GM18511 (cell line): Measurements from ENCODE around the gene FCHO1.
A peak's percentile ranks its signal among the peaks of the same experiment; 100 is the strongest.

Source experiments
- ATAC-seq: cut with Tn5 transposase; IDR thresholded peaks from one replicate; pipeline ENCODE4 v1.9.1; 2021; ENCODE audit warnings: mild to moderate bottlenecking, moderate library complexity; ENCODE audit not compliant: unreplicated experiment

The FCHO1 gene

DNA sequence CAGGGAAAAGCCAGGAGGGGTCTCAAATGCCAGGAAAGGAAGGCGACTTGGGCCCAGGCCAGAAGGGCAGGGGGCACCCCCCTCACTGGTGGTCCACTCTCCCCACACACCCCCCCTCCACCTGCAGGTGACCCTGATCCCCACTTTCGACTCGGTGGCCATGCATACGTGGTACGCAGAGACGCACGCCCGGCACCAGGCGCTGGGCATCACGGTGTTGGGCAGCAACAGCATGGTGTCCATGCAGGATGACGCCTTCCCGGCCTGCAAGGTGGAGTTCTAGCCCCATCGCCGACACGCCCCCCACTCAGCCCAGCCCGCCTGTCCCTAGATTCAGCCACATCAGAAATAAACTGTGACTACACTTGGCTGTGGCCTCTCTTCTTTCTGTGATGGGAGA is 17.1 kb upstream of the FCHO1 start:
- no peak for ATAC-seq

DNA sequence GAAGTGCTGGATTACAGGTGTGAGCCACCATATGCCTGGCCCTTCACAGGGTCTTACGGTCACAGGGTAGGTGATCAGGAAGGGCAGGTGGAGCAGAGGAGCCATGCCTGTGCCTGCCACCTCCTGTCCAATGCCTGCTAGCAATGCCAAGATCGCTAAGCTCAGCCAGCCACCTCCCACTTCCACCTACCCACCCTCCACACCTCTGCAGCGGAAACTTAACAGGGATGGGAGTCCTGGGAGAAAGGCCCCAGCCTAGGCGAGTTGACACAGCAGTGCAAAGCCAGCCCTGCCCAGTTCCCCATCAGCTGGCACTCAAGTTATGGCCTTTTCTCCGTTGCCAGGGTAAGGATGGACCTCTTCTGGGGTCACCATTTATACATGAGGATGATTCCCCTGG is 15.9 kb upstream of the FCHO1 start:
- ATAC-seq = no peak

DNA sequence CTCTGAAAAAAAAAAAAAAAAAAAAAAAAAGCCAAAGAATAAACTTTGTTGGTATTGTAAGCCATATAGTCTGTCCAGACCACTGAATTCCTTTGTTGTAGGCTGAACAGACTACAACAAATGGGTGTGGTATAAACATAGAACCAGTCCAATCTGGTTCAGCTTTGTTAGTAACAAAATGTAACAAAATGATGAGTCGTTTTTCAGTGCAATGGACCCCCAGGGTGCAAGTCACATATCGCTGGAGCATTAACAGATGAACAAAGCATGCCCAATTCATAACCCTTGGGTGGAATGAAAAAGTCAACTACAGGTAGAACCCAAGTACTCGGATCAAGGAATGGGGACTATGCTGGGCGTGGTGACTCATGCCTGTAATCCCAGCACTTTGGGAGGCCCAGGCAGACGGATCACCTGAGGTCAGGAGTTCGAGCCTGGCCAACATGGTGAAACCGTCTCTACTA is 13.6 kb upstream of the FCHO1 start:
- no peak for ATAC-seq

DNA sequence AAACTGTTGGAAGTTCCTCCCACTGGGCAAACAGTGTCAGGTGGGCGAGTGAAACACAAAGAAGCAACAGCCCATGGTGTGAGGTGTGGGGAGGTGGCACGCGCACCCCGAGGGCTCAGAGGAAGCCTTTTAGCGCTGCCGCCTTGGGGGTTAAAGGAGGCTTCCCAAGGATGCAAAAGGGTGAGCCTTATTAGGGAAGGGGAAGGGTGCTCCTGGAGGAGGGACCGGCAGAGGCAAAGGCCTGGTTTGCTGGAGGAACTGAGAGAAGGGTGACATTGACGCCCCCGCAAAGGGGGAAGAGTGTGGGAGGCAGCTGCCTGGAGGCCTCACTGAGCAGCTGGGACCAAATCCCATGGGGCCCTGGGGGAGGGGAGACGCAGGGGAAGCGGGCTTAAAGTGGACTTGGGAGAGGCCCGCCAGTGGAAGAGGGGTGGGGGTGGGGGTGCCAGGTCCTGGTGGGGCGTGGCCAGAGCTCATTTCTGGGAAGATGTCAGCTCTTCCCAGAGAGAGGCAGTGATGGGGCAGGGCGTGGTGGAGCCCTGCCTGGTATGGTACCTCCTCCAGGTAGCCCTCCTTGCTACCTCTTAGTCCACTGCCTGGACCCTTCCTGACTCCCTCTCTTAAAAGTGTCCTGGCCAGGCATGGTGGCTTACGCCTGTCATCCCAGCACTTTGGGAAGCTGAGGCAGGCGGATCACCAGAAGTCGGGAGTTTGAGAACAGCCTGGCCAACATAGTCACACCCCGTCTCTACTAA is 12.0 kb upstream of the FCHO1 start:
- ATAC-seq = no peak

DNA sequence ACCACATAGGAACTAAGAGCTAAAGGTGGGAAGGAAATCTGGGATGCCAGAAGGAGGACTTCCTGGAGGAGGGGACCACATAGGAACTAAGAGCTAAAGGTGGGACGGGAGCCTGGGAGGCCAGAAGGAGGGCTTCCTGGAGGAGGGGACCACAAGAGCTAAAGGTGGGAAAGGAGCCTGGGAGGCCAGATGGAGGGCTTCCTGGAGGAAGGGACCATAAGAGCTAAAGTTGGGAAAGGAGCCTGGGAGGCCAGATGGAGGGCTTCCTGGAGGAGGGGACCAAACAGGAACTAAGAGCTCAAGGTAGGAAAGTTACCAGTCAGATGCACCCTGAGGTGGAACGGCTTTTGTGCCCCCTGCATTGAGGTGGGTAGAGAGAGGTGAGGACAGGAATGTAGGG is 9.8 kb upstream of the FCHO1 start:
- no peak for ATAC-seq

DNA sequence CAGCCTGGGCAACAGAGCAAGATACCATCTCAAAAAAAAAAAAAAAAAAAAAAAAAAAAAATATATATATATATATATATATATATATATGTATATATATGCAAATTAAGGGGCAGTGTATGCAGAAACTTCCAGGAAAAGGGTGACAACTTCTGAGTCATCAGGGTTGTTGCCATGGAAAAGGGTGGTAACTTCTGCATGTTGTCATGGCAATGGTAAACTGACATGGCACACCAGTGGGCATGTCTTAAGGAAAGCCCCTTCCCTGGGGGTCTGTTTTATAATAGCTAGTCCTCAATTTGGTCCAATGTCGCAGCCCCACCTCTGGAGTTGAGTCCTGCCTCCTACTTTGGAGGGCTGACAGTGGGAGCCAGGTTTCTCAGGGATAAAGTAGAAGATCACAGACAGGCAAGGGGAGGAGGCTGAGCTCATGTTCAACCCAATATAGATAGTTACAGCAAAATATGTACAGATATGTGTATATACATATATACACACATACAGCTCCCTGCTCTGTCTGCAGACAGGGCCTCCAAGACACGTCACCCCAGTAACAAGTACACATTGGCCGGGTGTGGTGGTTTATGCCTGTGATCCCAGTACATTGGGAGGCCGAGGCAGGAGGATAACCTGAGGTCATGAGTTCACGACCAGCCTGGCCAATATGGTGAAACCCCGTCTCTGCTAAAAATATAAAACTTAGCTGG is 7.2 kb upstream of the FCHO1 start:
- no peak for ATAC-seq

DNA sequence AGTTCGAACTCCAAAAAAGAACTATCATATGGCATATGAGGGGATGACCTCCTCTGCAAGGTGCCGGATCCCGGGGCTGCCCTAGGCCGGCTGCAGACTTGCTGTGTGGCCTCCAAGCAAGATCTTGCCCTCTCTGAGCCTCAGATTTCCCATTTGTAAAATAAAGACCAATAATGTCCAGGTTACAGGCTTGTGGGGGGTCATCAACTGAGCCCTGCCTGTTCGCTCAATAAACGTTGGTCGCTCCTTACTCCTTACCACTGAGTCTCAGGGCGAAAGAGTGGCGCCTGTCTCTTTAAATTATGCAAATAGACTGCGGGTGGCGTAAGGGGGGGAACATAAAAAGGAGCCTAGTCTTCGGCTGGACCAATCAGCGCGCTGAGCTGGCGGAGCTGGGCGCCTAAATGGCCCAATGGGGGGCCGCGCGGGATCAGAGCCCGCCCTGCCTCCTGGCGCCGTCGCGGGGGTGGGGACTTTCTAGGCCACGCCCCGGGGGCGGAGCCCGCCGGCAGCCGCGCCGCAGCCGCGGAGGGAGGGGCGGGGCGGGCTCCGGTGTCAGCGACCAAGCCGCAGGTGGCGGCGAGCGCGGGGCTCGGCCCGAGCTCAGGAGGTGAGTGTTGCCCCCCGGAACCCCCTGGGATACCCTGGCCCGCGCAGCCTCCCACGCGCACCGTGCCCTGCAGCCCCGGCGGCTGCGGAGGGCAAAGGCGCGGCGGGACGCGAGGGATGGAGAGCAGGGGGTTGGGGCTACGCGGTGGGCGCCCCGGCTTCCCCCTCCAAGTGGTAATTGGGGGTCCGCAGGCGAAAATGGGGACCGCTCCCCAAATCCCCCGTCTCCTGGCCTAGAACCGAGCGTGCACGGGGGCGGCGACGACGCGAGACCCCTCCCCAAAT is 3.8 kb upstream of the FCHO1 start:
- ATAC-seq = peak; percentile 73

DNA sequence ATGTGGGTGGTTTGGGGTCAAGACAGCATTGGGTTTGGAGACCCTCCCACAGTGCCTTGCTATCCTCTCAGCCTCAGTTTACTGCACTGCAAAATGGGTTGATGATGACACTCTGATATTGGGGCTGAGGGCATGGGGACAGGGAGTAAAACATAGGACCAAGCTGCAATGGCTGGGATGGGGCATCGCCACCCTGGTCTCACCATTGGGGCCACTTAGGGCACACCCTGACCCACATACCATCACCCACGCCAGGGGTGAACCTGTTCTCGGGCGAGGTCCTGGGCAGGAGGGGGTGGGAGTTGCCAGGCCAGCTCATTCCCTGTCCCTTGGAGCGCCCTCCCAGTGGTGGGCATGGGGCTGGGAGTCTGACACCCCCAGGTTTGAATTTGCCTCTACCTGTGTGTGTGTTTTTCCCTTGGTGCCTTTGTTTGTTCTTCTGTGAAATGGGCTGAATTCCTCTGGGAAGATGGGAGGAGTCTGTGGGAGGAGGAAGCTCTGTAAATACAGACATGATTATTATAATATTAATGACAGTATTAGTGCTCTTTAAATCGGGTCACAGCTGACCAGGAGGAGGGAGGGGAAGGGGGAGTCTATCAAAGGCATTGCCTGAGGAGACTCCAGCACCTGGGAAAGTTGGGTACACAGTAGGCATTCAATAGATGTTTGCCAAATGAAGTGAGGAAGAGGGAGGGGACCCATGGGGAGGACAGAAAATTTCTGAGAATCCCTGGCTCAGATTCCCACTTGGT is 2.2 kb upstream of the FCHO1 start:
- no peak for ATAC-seq

DNA sequence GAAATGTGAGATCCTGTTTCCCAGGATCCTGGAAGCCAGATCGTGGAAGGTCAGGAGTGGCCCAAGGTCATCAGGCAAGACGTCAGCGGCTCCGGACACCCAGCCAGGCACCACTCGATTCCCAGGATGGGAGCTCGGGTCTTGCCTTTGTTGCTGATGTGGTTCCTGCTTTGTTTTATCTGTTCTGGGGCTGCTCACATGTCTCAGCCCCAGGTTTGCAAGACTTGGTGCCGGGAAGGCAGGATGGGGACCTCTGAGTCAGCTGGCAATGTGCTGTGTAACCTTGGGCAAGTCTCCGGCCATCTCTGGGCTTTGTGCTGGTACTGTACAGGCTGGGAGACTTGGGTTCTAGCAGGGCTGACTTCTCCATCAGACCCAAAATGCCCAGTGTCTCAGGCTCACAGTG is 1.4 kb upstream of the FCHO1 start:
- ATAC-seq = no peak

DNA sequence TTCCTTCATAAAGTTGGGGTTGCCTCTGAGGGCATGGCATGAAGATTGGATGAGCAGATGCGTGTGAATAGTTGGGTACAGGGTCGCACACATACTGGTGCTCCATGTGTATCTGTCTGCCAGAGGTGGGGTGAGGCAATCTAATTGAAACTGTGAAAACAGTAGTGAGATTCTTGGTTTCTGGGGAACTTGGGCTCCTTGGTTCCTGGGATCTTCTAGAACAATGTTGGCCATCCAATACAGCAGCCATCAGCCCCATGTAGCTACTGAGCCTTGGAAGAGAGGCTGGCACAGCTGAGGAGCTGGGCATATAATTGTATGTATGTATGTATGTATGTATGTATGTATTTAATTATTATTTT is 616 bp downstream of the FCHO1 start:
- ATAC-seq = no peak

DNA sequence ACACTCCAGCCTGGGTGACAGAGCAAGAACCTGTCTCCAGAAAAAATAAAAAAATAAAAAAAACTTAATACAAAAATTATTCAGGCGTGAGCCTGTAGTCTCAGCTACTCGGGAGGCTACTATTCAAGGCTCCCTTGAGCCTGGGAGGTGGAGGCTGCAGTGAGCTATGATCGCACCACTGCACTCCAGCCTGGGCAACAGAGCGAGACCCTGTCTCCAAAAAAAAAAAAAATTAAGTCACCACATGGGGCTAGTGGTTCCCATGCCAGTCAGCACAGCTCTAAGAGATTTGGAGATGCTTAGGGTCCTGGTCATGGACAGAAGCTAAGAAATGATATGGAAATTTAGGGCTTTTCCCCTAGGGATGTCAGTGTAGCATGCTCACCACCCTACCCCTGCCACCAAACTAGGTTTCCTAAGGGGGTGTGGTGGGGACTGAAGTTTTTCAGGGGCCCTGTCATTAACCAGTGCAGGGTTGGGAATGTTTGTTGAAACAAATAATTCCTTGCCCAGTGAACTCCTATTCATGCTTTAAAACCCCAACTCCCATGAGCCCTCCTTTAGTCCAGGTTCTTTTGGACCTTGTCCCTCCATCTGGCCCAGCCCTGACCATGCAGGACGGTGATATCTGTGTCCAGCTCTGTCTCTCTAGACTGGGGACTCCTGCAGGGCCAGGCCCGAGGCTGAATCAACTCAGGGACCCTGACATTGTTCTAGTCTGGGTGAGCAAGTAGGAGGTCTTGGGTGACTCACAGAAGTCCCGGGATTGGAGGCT is 1.8 kb downstream of the FCHO1 start:
- ATAC-seq = no peak

DNA sequence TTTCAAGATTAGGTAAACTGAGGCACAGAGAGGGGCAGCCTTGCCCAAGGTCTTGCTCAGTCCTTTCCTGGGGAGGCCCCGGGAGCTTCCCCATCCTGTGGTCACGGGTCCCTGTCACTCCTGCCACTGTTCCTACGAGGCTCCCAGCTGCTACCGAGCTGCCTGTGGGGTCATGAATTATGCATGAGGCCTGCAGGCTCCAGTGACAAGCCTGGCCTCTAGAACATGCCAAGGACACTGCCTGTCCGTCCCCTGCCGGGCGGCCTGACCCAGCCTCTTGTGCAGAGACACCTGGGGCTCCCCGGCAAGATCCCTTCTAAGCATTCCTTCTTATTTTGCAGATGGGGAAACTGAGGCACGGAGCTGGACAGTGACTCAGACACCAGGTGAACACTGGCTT is 2.7 kb downstream of the FCHO1 start:
- no peak for ATAC-seq

DNA sequence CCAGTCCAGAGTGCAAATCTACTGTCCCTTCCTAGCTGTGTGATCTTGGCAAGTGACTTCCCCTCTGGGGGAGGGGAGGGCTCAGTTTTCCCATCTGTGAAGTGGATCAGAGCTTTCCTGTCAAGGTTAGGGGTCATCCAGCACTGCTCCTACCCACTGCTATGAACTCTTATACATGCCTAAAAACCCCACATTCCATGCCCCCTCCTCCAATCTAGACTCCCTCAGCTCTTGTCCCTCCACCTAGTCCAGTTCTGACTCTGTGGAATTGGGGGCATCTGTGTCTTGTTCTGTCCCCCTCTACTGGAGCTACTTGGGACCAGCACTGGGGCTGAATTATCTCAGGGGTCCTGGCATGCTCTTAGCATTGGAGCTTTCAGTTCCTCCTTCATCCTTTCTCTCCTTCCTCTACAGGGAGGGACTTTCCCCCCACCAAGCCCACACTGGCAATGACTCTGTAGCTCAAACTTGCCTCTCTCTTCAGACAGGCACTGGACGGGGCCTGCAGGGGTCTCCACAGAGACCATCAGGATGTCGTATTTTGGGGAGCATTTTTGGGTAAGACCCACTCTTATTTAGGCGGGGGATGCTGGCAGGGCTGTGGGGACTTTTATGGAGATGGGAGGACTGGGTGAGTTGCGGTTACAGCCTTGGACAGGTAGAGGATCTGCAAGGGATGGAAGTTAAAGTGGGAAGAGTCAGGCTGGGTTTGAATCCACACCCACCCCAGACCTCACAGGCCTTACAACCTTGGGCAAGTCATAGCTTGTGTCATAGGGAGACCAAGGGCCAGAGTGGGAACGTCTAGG is 3.6 kb downstream of the FCHO1 start:
- ATAC-seq = peak; percentile 55

DNA sequence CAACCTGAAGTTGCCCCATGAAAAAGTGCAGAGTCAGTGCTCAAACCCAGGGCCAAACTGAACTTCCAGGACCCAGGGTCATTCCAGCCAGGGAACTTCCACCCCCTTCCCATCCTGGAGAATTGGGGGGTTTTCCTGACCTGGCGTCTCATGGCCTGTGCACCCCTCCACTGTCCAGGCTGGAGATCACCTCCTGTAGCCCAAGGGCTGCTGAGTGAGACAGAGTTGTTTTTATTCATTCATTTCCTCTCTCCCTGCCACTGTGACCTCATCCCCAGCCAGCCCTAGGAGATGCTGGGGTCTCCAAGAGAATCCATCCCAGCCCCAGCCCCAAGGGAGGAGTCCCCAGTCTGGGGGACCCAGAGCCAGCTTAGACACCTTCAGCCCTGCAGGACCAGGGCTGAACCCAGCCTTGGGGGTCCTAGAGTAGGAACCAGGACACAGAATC is 4.2 kb downstream of the FCHO1 start:
- no peak for ATAC-seq

DNA sequence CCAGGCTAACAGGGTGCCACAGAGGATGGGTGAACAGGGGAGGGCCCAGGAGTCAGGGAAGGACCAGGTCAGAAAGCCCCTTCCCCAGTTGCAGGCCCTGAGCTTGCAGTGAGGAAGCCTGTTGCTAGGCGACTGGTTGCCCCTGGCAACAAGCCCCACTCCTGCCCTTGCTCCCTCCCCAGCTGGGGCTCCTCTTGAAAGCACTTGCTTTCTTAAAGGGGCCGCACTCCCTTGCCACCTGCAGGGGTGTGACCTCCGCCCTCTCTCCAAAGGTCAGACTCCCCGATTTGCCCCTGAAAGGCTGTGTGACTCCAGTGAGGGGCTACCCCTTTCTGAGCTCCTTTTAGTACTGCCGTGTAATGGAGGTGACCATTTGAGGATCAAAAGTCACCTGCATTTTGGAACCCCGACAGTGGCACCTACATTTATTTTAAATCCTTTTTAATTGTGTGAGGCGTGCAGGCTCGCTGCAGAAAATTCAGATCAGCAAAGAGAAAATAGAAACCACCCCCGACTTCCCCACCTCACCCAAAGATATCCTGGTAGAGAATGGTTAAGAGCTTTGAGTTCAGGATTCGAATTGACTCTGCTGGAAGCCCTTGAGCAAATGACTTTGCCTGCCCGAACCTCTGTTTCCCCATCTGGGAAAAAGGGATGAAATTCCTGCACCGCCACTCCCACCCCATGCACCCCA is 4.8 kb downstream of the FCHO1 start:
- no peak for ATAC-seq

DNA sequence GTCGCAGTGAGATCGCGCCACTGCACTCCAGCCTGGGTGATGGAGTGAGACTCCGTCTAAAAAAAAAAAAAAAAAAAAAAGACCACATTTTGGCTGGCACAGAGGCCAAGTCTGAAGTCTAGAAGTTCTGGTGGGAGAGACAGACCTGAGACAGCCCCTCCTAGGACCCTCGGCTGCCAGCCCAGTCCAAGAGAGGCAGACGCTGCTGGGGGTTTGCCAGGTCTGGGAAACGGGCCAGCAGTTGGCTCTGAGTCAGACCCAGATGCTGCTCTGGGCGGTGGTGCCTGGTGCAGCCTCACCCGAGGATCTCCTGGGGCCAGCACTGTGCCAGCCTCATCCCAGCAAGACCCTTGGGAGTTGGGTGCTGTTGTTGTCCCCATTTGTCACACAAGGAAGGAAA is 5.8 kb downstream of the FCHO1 start:
- no peak for ATAC-seq

DNA sequence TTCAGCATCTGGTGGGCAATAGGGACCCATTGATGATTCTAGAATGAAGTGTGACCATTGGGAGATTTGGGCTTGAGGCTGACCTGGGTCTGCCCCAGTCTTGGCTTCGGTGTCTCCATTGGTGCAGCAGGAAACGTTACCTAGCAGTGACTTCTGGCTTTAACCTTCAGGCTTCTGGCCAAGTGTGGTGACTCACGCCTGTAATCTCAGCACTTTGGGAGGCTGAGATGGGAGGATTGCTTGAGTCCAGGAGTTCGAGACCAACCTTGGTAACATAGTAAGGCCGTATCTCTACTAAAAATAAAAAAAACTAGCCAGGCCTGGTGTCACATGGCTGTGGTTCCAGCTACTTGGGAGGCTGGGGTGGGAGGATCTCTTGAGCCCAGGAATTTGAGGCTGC is 7.2 kb downstream of the FCHO1 start:
- no peak for ATAC-seq

DNA sequence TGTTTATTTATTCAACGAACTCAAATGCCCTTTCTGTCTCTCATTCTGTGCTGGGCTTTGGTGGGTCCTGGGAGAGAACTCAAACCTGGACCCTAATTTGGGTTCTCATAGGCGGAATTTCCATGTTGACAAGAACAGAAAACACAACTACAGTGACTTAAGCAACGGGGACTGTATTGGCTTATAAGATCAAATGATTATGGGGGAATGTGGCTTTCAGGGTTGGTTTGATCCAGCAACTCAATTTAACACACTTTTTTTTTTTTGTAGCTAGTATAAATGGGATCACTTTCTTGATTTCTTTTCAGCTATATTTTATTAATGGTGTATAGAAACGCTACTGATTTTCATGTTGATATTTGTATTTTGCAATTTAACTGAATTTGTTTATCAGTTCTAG is 9.9 kb downstream of the FCHO1 start:
- ATAC-seq = no peak
